ENCODE data around the gene RTCB.
A peak's percentile ranks its signal among the peaks of the same experiment; 100 is the strongest.
"Not testable (repeated sequence)": the region's sequence is repeated elsewhere in the genome, so short reads cannot be mapped to it uniquely, and the experiment has no call there.

Gene RTCB

DNA sequence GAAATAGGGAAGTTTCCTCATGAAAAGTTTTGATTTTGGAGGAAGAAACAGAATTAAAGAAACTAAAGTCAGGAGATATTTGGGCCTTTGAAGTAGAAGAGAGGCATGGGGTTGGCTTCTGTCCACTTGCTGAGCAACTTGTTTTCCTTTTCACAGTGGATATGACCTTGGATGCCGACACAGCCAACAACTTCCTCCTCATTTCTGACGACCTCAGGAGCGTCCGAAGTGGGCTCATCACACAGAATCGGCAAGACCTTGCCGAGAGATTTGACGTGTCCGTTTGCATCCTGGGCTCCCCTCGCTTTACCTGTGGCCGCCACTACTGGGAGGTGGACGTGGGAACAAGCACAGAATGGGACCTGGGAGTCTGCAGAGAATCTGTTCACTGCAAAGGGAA lies 52.0 kb downstream of the RTCB start:
- H3K79me2 ChIP-seq (ENCODE audit: control insufficient read depth, insufficient read depth, low read length, poor library complexity); H4K8ac ChIP-seq (ENCODE audit: low read depth, low read length); H4K12ac ChIP-seq (ENCODE audit: low read depth, low read length); H4K91ac ChIP-seq (ENCODE audit: low read depth, low read length); H2BK120ac ChIP-seq (ENCODE audit: insufficient read depth, low read length, poor library complexity); H3K9ac ChIP-seq (ENCODE audit: low read length); H2BK12ac ChIP-seq (ENCODE audit: low read length); H2AFZ ChIP-seq (ENCODE audit: insufficient read depth, low read length, poor library complexity); H2AK5ac ChIP-seq (ENCODE audit: low read length); H3K4me2 ChIP-seq (ENCODE audit: low read length); H3K18ac ChIP-seq (ENCODE audit: low read length); DNase-seq; H2BK5ac ChIP-seq (ENCODE audit: low read depth, low read length, poor library complexity); H3K4me3 ChIP-seq (ENCODE audit: low read depth, low read length); H3K23ac ChIP-seq (ENCODE audit: low read length); H3K27ac ChIP-seq (ENCODE audit: low read depth, low read length); H3K14ac ChIP-seq (ENCODE audit: low read length); H3K4ac ChIP-seq (ENCODE audit: low read depth, low read length); H3K27me3 ChIP-seq (ENCODE audit: insufficient read depth, low read length); H3K36me3 ChIP-seq (ENCODE audit: control insufficient read depth in 1 of 2, insufficient read depth in 2 of 2, low read length in 2 of 2); H3K4me1 ChIP-seq (ENCODE audit: control insufficient read depth in 1 of 2, insufficient read depth in 2 of 2, low read length in 2 of 2); H3K79me1 ChIP-seq (ENCODE audit: low read length); H3K9me3 ChIP-seq (ENCODE audit: insufficient read depth, low read depth, low read length): not testable (repeated sequence)
- WGBS (ENCODE audit: extremely low coverage, insufficient coverage, insufficient read length) = no CpG with 5 or more reads among the region's 11 CpGs

DNA sequence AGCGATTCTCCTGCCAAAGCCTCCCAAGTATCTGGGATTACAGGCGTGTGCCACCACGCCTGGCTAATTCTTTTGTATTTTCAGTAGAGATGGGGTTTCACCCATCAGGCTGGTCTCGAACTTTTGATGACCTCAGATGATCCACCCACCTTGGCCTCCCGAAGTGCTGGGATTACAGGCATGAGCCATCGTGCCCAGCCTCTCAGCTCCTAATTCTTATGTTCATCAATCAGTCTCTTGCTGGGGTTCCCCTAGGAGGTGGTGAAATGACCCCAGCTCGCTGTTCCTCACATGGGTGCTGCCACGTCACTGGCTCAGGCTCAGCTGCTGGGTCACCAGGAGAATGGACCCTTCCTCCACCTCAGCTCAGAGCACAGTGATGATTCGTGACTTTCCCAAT lies 54.5 kb downstream of the RTCB start, which contains the start of gene RFPL3:
TSS of gene RFPL3 (plus strand) at position 301 of the 400 bp plus-strand sequence. CDS start 205 bp downstream, outside the sequence.
- H2AFZ ChIP-seq (ENCODE audit: insufficient read depth, low read length, poor library complexity); H2BK12ac ChIP-seq (ENCODE audit: low read length); H3K18ac ChIP-seq (ENCODE audit: low read length); H2BK120ac ChIP-seq (ENCODE audit: insufficient read depth, low read length, poor library complexity); H3K79me2 ChIP-seq (ENCODE audit: control insufficient read depth, insufficient read depth, low read length, poor library complexity); H3K9me3 ChIP-seq (ENCODE audit: insufficient read depth, low read depth, low read length); H3K4ac ChIP-seq (ENCODE audit: low read depth, low read length); H3K4me1 ChIP-seq (ENCODE audit: control insufficient read depth in 1 of 2, insufficient read depth in 2 of 2, low read length in 2 of 2); H3K23ac ChIP-seq (ENCODE audit: low read length); H3K27ac ChIP-seq (ENCODE audit: low read depth, low read length); H3K36me3 ChIP-seq (ENCODE audit: control insufficient read depth in 1 of 2, insufficient read depth in 2 of 2, low read length in 2 of 2); H3K27me3 ChIP-seq (ENCODE audit: insufficient read depth, low read length); H2AK5ac ChIP-seq (ENCODE audit: low read length); H3K4me3 ChIP-seq (ENCODE audit: low read depth, low read length); H4K12ac ChIP-seq (ENCODE audit: low read depth, low read length); DNase-seq; H4K91ac ChIP-seq (ENCODE audit: low read depth, low read length); H3K4me2 ChIP-seq (ENCODE audit: low read length); H3K9ac ChIP-seq (ENCODE audit: low read length); H3K79me1 ChIP-seq (ENCODE audit: low read length); H2BK5ac ChIP-seq (ENCODE audit: low read depth, low read length, poor library complexity); H3K14ac ChIP-seq (ENCODE audit: low read length); H4K8ac ChIP-seq (ENCODE audit: low read depth, low read length): not testable (repeated sequence)
- WGBS (ENCODE audit: extremely low coverage, insufficient coverage, insufficient read length) = no CpG with 5 or more reads among the region's 9 CpGs

DNA sequence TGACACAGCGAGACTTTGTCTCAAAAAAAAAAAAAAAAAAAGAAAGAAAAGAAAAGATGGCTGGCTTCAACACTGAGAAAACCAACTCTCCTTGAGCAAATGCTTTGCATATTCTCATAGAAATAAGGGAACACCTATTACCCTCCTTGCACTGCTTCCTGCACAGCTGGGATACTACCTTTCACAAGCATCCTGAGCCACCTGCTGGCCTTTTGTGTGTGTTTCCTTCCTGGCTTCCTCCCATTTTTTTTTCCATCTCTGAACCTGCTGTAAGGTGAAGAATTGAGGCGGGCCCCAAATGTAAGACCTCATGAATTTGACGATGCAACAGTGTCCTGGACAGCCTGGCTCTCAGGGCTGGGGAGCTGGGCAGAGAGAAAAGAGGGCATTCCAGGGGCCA lies 56.3 kb downstream of the RTCB start:
- Histone ChIP-seq H4K91ac (ENCODE audit: low read depth, low read length) (no peak overlapping the region), H4K12ac (ENCODE audit: low read depth, low read length) (no peak overlapping the region), H3K18ac (ENCODE audit: low read length) (no peak overlapping the region), H4K8ac (ENCODE audit: low read depth, low read length) (no peak overlapping the region), H3K79me2 (ENCODE audit: control insufficient read depth, insufficient read depth, low read length, poor library complexity) (no peaks in the 10 kb centered on the region), H2BK12ac (ENCODE audit: low read length) (no peak overlapping the region), H3K27ac (ENCODE audit: low read depth, low read length) (no peak overlapping the region), H3K23ac (ENCODE audit: low read length) (no peak overlapping the region), H2AK5ac (ENCODE audit: low read length) (no peak overlapping the region), H3K36me3 (ENCODE audit: control insufficient read depth in 1 of 2, insufficient read depth in 2 of 2, low read length in 2 of 2) (no peaks in the 10 kb centered on the region), H2BK5ac (ENCODE audit: low read depth, low read length, poor library complexity) (no peak overlapping the region), H3K4me3 (ENCODE audit: low read depth, low read length) (peak overlapping the region; percentile 2), H3K79me1 (ENCODE audit: low read length) (no peaks in the 10 kb centered on the region), H3K4me2 (ENCODE audit: low read length) (no peak overlapping the region), H3K27me3 (ENCODE audit: insufficient read depth, low read length) (no peaks in the 10 kb centered on the region), H3K14ac (ENCODE audit: low read length) (no peak overlapping the region), H2BK120ac (ENCODE audit: insufficient read depth, low read length, poor library complexity) (no peak overlapping the region), H3K4me1 (ENCODE audit: control insufficient read depth in 1 of 2, insufficient read depth in 2 of 2, low read length in 2 of 2) (peaks cover 0 to 2% of the 10 kb centered on the region in 2 experiments), H3K4ac (ENCODE audit: low read depth, low read length) (no peak overlapping the region), H3K9ac (ENCODE audit: low read length) (no peak overlapping the region), H3K9me3 (ENCODE audit: insufficient read depth, low read depth, low read length) (peaks cover 3% of the 10 kb centered on the region), H2AFZ (ENCODE audit: insufficient read depth, low read length, poor library complexity) (no peak overlapping the region)
- DNase-seq = peak; percentile 3 to 34
- no CpG with 5 or more reads among the region's 3 CpGs for WGBS (ENCODE audit: extremely low coverage, insufficient coverage, insufficient read length)

DNA sequence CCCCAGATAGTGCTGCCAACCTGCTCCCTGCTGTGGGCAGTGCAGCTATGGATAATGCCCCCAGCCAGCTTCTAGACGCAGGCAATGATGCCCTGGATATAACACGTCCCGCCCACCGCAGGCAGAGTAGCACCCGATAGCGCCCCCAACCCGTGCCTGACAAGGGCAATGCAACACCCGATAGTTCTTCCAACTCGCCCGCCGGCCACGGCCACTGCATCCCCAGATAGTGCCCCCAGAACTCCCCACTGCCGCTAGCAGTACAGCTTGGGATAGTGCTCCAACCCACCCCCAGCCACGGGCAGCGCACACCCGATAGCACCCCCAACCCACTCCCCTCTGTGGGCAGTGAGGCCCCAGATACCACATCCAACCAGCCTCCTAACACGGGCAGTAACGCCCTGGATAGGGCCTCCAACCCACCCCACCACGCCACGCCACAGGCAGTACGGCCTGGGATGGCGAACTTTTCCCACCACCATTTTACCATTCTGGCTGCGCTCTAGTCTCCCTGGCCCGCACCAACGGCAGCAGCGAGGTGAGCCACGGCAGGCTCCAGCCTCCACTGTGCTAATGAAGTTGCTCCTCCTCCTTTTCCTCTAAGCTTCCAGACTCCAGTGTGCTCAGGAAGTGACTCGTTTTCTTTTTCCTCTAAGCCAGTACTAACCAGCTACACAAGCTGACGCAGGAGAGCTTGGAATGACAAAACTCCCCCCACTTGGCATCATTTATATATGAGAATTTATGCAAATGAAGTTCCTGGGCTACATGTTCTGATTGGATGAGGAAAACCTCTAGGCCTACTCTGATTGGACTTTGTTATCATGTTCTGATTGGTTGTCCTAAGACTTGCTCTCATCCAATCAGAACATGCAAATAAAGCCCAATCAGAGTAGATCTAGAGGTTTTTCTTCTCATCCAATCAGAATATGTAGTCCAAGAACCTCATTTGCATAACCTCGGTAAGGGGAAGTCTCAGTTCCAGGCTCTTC lies 57.4 kb downstream of the RTCB start:
- no peak overlapping the region for H3K14ac ChIP-seq (ENCODE audit: low read length)
- no peak overlapping the region for H2BK5ac ChIP-seq (ENCODE audit: low read depth, low read length, poor library complexity)
- no peak for DNase-seq
- H3K4ac ChIP-seq (ENCODE audit: low read depth, low read length) = no peak overlapping the region
- H3K4me3 ChIP-seq (ENCODE audit: low read depth, low read length) = no peak overlapping the region
- H3K9ac ChIP-seq (ENCODE audit: low read length) = no peak overlapping the region
- no peak overlapping the region for H3K4me2 ChIP-seq (ENCODE audit: low read length)
- H4K91ac ChIP-seq (ENCODE audit: low read depth, low read length) = no peak overlapping the region
- H3K9me3 ChIP-seq (ENCODE audit: insufficient read depth, low read depth, low read length) = peaks cover 3% of the 10 kb centered on the region
- no peak overlapping the region for H3K18ac ChIP-seq (ENCODE audit: low read length)
- no peak overlapping the region for H2AFZ ChIP-seq (ENCODE audit: insufficient read depth, low read length, poor library complexity)
- no peak overlapping the region for H4K12ac ChIP-seq (ENCODE audit: low read depth, low read length)
- peaks cover 0 to 2% of the 10 kb centered on the region in 2 experiments for H3K4me1 ChIP-seq (ENCODE audit: control insufficient read depth in 1 of 2, insufficient read depth in 2 of 2, low read length in 2 of 2)
- no peaks in the 10 kb centered on the region for H3K79me1 ChIP-seq (ENCODE audit: low read length)
- no peak overlapping the region for H3K23ac ChIP-seq (ENCODE audit: low read length)
- no peak overlapping the region for H2BK12ac ChIP-seq (ENCODE audit: low read length)
- H2AK5ac ChIP-seq (ENCODE audit: low read length) = no peak overlapping the region
- H2BK120ac ChIP-seq (ENCODE audit: insufficient read depth, low read length, poor library complexity) = no peak overlapping the region
- H3K27ac ChIP-seq (ENCODE audit: low read depth, low read length) = no peak overlapping the region
- H3K79me2 ChIP-seq (ENCODE audit: control insufficient read depth, insufficient read depth, low read length, poor library complexity) = no peaks in the 10 kb centered on the region
- H3K36me3 ChIP-seq (ENCODE audit: control insufficient read depth in 1 of 2, insufficient read depth in 2 of 2, low read length in 2 of 2) = no peaks in the 10 kb centered on the region
- no peaks in the 10 kb centered on the region for H3K27me3 ChIP-seq (ENCODE audit: insufficient read depth, low read length)
- no peak overlapping the region for H4K8ac ChIP-seq (ENCODE audit: low read depth, low read length)
- WGBS (ENCODE audit: extremely low coverage, insufficient coverage, insufficient read length) = no CpG with 5 or more reads among the region's 30 CpGs
